Fibroblast of lung (primary cell): ENCODE measurements around the gene NOCT. TPM values are rescaled to one million over a fixed set of nuclear protein-coding genes. Genes with fewer than 3 reads are reported as not detected.

Experiments used
- DNase-seq, 2 donors: peaks; one replicate each; pipeline versions ENCODE4 v3.0.0 to v3.0.0-alpha.2; 2010; ENCODE audit warnings: low read depth in 2 of 2
- H2AFZ ChIP-seq: 2 replicates; pipeline ENCODE4 v1.5.1; 2012; ENCODE audit warnings: low read length, control low read depth, inconsistent platforms
- H3K27ac ChIP-seq: 2 replicates; pipeline ENCODE4 v1.5.1; 2011; ENCODE audit warnings: low read length, control low read depth; ENCODE audit not compliant: insufficient read depth
- H3K27me3 ChIP-seq: 2 replicates; pipeline ENCODE4 v1.5.1; 2011; ENCODE audit warnings: mild to moderate bottlenecking, low read length; ENCODE audit not compliant: control insufficient read depth, insufficient read depth
- H3K36me3 ChIP-seq: 2 replicates; pipeline ENCODE4 v1.5.1; 2011; ENCODE audit warnings: low read length; ENCODE audit not compliant: control insufficient read depth, insufficient read depth
- H3K4me1 ChIP-seq: 2 replicates; pipeline ENCODE4 v1.5.1; 2011; ENCODE audit warnings: low read length; ENCODE audit not compliant: control insufficient read depth, insufficient read depth; ENCODE audit errors: extremely low read depth
- H3K4me2 ChIP-seq: 2 replicates; pipeline ENCODE4 v1.5.1; 2011; ENCODE audit warnings: low read length, control low read depth; ENCODE audit not compliant: insufficient read depth; ENCODE audit errors: extremely low read depth
- H3K4me3 ChIP-seq, 4 experiments: fragments of 200-600 bp in 1 of 4; sonication (generic) in 1 of 4; replicated peaks in 1 of 4; 2 replicates each; pipeline ENCODE4 v1.5.1; 2011 to 2016; ENCODE audit warnings: low read length in 4 of 4, low read depth in 3 of 4, mild to moderate bottlenecking in 3 of 4, control low read depth in 2 of 4, inconsistent platforms in 1 of 4, mixed read lengths in 1 of 4; ENCODE audit not compliant: insufficient read depth in 1 of 4; ENCODE audit errors: control extremely low read depth in 1 of 4
- H3K79me2 ChIP-seq: 2 replicates; pipeline ENCODE4 v1.5.1; 2012; ENCODE audit warnings: mild to moderate bottlenecking, low read length, inconsistent platforms; ENCODE audit not compliant: control insufficient read depth, insufficient read depth
- H3K9ac ChIP-seq: 2 replicates; pipeline ENCODE4 v1.5.1; 2011; ENCODE audit warnings: mild to moderate bottlenecking, low read length, control low read depth; ENCODE audit not compliant: insufficient read depth
- H3K9me3 ChIP-seq: 2 replicates; pipeline ENCODE4 v1.5.1; 2012; ENCODE audit warnings: low read depth, low read length; ENCODE audit not compliant: control insufficient read depth, insufficient read depth
- H4K20me1 ChIP-seq: 2 replicates; pipeline ENCODE4 v1.5.1; 2011; ENCODE audit warnings: low read length; ENCODE audit not compliant: control insufficient read depth, insufficient read depth; ENCODE audit errors: extremely low read depth
- EZH2 ChIP-seq: IDR thresholded peaks from 2 replicates; pipeline ENCODE4 v1.5.1; 2012; ENCODE audit warnings: low read length, control low read depth, mild to moderate bottlenecking; ENCODE audit errors: missing control alignments
- polyA plus RNA-seq, 2 donors: library from polyadenylated mRNA; depleted of rRNA in 1 of 2; stranded (reverse) in 1 of 2; unstranded in 1 of 2; fragments of >200 nt; gene quantifications; 2 replicates each; pipeline ENCODE4 v1.2.1, GENCODE V29; 2011 to 2012; ENCODE audit warnings: missing spikeins in 1 of 2
- total RNA-seq: library from RNA; depleted of rRNA; stranded (reverse); fragments of >200 nt; gene quantifications from 2 replicates; pipeline ENCODE4 v1.2.1, GENCODE V29; 2014
- TF ChIP-seq, protein P1 (sequence below), 2 donors: IDR thresholded peaks in 1 of 2; conservative IDR thresholded peaks in 1 of 2; 1 replicate in 1 of 2; 2 replicates in 1 of 2; pipeline ENCODE4 v1.5.1; 2011 to 2012; ENCODE audit warnings: low read length in 2 of 2, control low read depth in 1 of 2, inconsistent platforms in 1 of 2, low read depth in 1 of 2, mild to moderate bottlenecking in 1 of 2

NOCT gene
- total and polyA plus RNA-seq, 2 donors (not counting 1 experiment from before 2014, with no cell fraction given), result 6.4 to 13.2 TPM

DNA sequence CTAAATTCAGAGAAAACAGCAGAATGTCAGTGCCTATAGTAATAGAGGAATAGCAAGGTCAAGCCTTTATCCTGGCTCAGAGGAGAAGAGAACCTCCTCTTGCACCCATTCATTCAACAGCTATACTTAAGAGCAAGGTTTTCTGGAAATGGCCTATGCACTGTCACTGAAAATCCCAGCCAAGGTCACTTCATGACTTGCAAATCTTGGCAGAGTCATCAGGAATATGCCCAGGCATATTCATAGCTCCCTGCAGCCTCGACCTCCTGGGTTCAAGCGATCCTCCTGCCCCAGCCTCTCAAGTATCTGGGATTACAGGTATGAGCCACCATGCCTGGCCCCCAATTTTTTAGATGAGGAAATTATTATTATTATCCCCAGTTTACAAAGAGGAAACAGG, 35.8 kb upstream of the NOCT start:
- Histone ChIP-seq H3K4me1 (peaks cover 2% of the 10 kb centered on the region), H3K79me2 (no peaks in the 10 kb centered on the region), H2AFZ (no peak overlapping the region), H3K4me2 (no peak overlapping the region), H4K20me1 (no peaks in the 10 kb centered on the region), H3K4me3 (no peak overlapping the region), H3K27me3 (no peaks in the 10 kb centered on the region), H3K27ac (no peak overlapping the region), H3K9ac (no peak overlapping the region), H3K36me3 (no peaks in the 10 kb centered on the region), H3K9me3 (no peaks in the 10 kb centered on the region)
- TF ChIP-seq, protein P1, sequence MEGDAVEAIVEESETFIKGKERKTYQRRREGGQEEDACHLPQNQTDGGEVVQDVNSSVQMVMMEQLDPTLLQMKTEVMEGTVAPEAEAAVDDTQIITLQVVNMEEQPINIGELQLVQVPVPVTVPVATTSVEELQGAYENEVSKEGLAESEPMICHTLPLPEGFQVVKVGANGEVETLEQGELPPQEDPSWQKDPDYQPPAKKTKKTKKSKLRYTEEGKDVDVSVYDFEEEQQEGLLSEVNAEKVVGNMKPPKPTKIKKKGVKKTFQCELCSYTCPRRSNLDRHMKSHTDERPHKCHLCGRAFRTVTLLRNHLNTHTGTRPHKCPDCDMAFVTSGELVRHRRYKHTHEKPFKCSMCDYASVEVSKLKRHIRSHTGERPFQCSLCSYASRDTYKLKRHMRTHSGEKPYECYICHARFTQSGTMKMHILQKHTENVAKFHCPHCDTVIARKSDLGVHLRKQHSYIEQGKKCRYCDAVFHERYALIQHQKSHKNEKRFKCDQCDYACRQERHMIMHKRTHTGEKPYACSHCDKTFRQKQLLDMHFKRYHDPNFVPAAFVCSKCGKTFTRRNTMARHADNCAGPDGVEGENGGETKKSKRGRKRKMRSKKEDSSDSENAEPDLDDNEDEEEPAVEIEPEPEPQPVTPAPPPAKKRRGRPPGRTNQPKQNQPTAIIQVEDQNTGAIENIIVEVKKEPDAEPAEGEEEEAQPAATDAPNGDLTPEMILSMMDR (conservative IDR thresholded peaks at IDR 0.05 in 1 of 2, IDR thresholded peaks at IDR 0.05 in 1 of 2; ENCODE audit: low read depth in 1 of 2, low read length in 2 of 2), result no peak
- no peak for TF ChIP-seq EZH2
- no peak for DNase-seq

DNA sequence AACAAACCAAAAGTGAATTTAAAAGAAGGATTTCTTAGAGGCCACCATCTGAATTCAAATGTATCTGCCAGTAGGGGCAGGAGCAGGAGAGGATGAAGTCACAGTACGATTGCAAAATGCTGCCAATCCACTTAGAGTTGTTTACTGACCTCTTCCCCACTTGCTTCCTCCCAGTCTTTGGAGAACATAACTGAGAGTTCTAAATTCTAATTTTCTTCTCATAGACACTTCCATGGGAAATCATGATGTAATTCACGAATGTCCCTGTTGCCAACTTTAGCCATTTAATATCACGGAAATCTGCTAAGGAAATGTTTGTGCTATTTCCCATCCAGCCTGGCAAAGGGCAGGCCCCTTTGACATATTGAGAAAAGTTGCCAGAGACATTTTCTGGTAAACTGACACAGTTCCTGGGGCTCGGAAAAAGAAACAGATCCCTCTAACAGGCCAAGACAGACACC, 33.6 kb upstream of the NOCT start:
- Histone ChIP-seq H3K36me3 (no peaks in the 10 kb centered on the region), H2AFZ (no peak overlapping the region), H3K79me2 (no peaks in the 10 kb centered on the region), H3K27me3 (no peaks in the 10 kb centered on the region), H3K9ac (no peak overlapping the region), H3K4me3 (no peak overlapping the region), H3K9me3 (no peaks in the 10 kb centered on the region), H3K4me1 (peaks cover 2% of the 10 kb centered on the region), H3K27ac (no peak overlapping the region), H4K20me1 (no peaks in the 10 kb centered on the region), H3K4me2 (peak overlapping the region; percentile 10)
- TF ChIP-seq, protein P1 (conservative IDR thresholded peaks at IDR 0.05 in 1 of 2, IDR thresholded peaks at IDR 0.05 in 1 of 2; ENCODE audit: low read depth in 1 of 2, low read length in 2 of 2), result peak; percentile 35 to 59
- TF ChIP-seq EZH2, result no peak
- peak; percentile 30 to 95 for DNase-seq

DNA sequence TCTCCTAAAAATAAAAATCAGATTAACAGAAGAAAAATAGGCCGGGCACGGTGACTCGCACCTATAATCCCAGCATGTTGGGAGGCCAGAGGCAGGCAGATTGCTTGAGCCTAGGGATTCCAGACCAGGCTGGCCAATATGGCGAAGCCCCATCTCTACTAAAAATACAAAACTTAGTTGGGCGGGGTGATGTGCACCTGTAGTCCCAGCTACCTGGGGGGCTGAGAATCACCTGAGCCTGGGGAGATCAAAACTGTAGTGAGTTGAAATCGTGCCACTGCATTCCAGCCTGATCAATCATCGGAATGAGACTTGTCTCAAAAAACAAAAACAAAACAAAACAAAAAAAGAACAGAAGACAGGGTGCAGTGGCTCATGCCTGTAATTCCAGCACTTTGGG, 32.8 kb upstream of the NOCT start:
- H3K4me2 ChIP-seq, result no peak overlapping the region
- H3K4me1 ChIP-seq, result peaks cover 2% of the 10 kb centered on the region
- H3K9ac ChIP-seq, result no peak overlapping the region
- H3K4me3 ChIP-seq, result no peak overlapping the region
- H3K27ac ChIP-seq, result no peak overlapping the region
- no peak overlapping the region for H2AFZ ChIP-seq
- no peak for DNase-seq
- H4K20me1 ChIP-seq, result no peaks in the 10 kb centered on the region
- TF ChIP-seq EZH2, result no peak
- TF ChIP-seq, protein P1 (conservative IDR thresholded peaks at IDR 0.05 in 1 of 2, IDR thresholded peaks at IDR 0.05 in 1 of 2; ENCODE audit: low read depth in 1 of 2, low read length in 2 of 2), result no peak
- H3K79me2 ChIP-seq, result no peaks in the 10 kb centered on the region
- no peaks in the 10 kb centered on the region for H3K27me3 ChIP-seq
- no peaks in the 10 kb centered on the region for H3K36me3 ChIP-seq
- no peaks in the 10 kb centered on the region for H3K9me3 ChIP-seq
